HG03066 (cell line): ENCODE data around the gene MICAL3.

ENCODE experiments used
- ATAC-seq: cut with Tn5 transposase; IDR thresholded peaks from one replicate; pipeline ENCODE4 v1.9.1; 2021; ENCODE audit warnings: low read depth; ENCODE audit not compliant: unreplicated experiment

MICAL3 gene

GRCh38 chr22:17875631-17876030 is 148.7 kb downstream of the MICAL3 start:
- no peak for ATAC-seq

- no peak for ATAC-seq
These were observed 149.2 kb downstream of the MICAL3 start for GRCh38 chr22:17875156-17875555.

DNA sequence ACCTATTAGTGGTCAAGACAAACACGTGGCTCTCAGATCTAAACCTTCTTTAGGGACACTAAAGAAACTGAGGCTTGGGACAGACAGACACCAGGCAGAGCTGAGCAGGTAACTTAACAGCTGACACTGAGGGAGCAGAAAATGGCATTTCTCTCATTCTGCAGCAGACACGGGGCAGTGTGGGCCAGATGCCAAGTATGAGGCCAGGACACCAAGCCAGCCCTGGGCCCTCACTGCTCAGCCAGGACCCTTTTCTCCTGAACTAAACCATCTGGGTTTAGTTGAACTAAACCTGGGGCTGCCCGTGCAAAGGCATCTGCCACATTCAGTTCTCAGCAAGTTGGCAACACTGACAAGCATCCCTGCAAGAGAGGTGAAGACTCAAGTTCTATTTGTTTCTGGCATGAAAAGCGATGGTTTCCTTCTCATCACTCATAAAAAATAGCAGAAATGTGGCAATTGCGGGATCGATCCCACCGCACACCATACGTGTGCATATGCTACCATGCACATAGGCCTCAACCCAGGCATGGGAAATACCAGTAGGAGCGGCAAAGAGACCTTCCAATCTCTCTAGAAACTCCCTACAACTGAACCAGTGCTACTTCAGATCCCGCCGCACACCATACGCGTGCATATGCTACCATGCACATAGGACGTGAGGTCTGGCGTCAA is 150.0 kb downstream of the MICAL3 start:
- ATAC-seq: no peak

DNA sequence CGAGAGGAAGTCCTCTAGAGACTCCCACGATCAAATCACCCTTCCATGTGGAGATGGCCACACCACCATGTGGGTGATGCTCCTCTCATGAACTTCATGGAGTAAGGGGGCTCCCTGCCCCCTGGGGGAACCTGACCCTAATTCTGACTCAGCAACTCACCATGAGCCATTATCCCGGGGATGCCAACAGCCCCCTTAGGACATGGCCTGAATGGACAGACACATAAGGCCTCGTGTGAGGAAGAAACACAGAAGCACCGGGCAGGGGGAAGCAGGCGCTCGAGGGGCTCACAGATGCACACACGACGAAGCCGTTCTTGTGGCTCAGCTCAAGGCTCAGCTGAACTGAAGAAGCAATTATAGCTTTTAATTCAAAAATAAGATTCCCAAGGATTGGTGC is 150.6 kb downstream of the MICAL3 start:
- ATAC-seq: no peak

DNA sequence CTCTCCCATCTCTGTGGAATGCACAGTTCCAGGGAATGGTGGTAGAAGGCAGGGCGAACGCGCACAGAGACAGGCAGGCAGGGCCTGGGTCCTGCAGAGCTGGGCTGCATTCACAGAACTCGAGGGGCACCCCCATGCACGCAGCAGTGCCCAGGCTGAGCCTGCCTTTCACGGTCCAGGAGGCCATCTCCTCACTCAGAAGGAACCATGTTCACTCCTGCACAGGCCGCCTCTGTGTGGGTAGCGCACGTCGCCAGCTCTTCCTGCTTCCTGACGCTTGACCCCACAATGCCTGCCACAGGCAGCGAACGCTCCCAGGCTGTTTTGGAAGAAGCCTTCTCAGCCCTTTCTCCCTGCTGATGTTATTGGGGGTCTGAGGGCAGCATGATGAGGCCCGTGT is 151.2 kb downstream of the MICAL3 start:
- ATAC-seq: no peak

- no peak for ATAC-seq
These were observed 151.9 kb downstream of the MICAL3 start for GRCh38 chr22:17872471-17872870.

- no peak for ATAC-seq
These were observed 152.5 kb downstream of the MICAL3 start for GRCh38 chr22:17871726-17872458.

- ATAC-seq: no peak
These were observed 154.0 kb downstream of the MICAL3 start for GRCh38 chr22:17870407-17870806.

GRCh38 chr22:17869285-17870096 is 154.9 kb downstream of the MICAL3 start:
- no peak for ATAC-seq

GRCh38 chr22:17868771-17869170 is 155.6 kb downstream of the MICAL3 start:
- no peak for ATAC-seq

DNA sequence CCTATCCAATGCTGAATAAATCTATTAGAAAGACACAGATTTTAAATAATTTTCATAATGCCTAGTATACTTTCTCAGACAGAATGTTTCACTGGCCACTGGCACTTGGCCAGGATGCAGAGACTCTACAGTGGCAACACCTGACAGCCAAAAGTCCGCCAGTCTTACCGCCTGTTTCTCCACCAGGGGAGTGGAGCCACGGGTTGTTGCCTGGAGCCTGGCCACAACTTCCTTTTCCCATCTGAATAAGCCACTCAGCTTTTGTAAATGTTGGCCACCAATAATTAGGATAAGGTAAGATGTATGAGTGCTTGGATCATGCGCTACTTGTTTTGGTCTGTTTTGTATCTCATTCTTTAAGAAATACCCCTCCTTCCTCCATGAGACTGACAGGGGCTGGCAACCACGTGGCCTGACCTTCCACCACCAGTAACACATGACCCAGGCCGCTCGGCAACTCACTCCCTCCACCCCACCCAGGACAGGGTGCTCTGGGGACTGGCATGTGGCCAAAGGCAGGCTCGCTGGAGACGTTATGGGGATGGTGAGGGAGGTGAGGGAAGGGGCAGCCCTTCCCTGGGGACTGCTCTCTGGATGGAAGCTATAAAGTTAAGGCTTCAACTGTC is 157.1 kb downstream of the MICAL3 start:
- no peak for ATAC-seq

- no peak for ATAC-seq
These were observed 157.7 kb downstream of the MICAL3 start for GRCh38 chr22:17866621-17867020.

GRCh38 chr22:17866127-17866526 is 158.2 kb downstream of the MICAL3 start:
- ATAC-seq: no peak

- ATAC-seq: no peak
These were observed 158.9 kb downstream of the MICAL3 start for GRCh38 chr22:17865183-17866055.

- no peak for ATAC-seq
These were observed 159.8 kb downstream of the MICAL3 start for GRCh38 chr22:17864398-17865182.

GRCh38 chr22:17862646-17863181 is 161.6 kb downstream of the MICAL3 start:
- no peak for ATAC-seq

DNA sequence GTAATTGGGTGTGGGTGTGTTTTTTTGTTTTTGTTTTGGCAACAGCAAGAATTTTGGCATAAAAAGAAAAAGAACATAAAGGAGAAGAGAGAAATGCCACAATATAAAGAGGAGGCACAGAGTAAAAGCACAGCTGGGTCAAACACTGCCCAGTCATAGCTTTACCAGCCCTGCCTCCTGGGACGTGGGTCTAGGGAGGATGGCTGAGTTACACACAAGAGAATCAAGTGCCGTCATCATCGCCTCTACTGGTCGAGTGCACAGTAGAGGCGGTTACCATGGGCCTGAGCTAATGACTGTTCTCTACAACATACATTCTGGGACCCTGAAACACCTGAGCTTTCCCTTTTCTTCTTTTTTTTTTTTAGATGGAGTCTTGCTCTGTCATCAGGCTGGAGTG is 162.5 kb downstream of the MICAL3 start:
- ATAC-seq: no peak

DNA sequence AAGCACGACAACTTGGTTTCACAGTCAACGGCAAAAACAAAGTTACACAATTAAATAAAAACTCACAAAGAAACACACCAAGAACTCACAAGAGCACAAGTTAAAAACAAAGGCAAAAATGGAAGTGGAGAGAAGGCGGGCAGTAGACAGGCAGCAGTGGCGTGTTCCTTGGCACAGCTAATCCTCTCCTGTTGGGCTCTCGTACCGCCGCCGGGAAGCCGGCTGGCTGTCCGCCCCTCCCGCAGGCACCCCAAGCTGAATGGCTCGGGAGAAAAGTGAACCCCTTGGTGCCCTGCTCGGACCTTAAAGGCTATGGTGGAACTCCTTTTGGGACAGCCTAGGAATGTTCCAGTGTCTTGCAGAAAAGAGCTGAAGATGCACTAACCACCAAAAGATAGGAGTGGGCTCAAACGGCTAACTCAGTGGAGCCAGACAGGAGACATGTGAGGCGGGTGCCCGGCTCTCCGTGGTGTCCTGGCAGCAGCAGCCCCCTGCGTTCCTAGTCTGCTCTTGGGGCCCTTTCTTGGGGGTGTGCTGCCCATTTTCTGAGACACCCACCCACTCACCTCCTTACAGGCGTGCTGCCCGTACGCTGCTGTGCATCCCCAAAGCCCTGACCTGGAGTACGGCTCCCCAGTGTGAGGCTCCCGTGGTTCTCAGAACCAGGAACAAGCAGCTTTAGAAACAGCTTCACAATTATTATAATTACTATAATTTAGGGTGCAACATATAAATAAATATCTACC is 164.0 kb downstream of the MICAL3 start:
- no peak for ATAC-seq
